ENCODE data around the gene TMPRSS11F. TPM values are rescaled to one million over a fixed set of nuclear protein-coding genes. Genes with fewer than 3 reads are reported as not detected.

TMPRSS11F gene
- polyA plus RNA-seq, 1 donor from 2014 or later = not detected

- Histone ChIP-seq H3K27ac (ENCODE audit: low read length) (no peak overlapping the region), H3K79me2 (replicated peaks; ENCODE audit: insufficient read depth, low read length) (no peaks in the 10 kb centered on the region), H3K9me2 (ENCODE audit: insufficient read depth, low read length) (no peaks in the 10 kb centered on the region), H3K36me3 (ENCODE audit: insufficient read depth, low read length) (no peaks in the 10 kb centered on the region), H3K27me3 (ENCODE audit: insufficient read depth, low read depth, low read length) (no peaks in the 10 kb centered on the region), H3K9ac (ENCODE audit: low read length) (no peak overlapping the region), H3K9me3 (ENCODE audit: low read length) (no peaks in the 10 kb centered on the region), H4K20me1 (ENCODE audit: insufficient read depth) (no peaks in the 10 kb centered on the region), H2AFZ (ENCODE audit: low read depth, low read length) (no peak overlapping the region), H3K4me2 (ENCODE audit: low read length) (no peak overlapping the region), H3K4me3 (ENCODE audit: low read length) (no peak overlapping the region), H3F3A (ENCODE audit: insufficient read depth, low read length, poor library complexity, severe bottlenecking) (no peaks in the 10 kb centered on the region)
- TF ChIP-seq, protein P1, sequence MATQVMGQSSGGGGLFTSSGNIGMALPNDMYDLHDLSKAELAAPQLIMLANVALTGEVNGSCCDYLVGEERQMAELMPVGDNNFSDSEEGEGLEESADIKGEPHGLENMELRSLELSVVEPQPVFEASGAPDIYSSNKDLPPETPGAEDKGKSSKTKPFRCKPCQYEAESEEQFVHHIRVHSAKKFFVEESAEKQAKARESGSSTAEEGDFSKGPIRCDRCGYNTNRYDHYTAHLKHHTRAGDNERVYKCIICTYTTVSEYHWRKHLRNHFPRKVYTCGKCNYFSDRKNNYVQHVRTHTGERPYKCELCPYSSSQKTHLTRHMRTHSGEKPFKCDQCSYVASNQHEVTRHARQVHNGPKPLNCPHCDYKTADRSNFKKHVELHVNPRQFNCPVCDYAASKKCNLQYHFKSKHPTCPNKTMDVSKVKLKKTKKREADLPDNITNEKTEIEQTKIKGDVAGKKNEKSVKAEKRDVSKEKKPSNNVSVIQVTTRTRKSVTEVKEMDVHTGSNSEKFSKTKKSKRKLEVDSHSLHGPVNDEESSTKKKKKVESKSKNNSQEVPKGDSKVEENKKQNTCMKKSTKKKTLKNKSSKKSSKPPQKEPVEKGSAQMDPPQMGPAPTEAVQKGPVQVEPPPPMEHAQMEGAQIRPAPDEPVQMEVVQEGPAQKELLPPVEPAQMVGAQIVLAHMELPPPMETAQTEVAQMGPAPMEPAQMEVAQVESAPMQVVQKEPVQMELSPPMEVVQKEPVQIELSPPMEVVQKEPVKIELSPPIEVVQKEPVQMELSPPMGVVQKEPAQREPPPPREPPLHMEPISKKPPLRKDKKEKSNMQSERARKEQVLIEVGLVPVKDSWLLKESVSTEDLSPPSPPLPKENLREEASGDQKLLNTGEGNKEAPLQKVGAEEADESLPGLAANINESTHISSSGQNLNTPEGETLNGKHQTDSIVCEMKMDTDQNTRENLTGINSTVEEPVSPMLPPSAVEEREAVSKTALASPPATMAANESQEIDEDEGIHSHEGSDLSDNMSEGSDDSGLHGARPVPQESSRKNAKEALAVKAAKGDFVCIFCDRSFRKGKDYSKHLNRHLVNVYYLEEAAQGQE (IDR thresholded peaks at IDR 0.05; ENCODE audit: borderline replicate concordance) = no peak
- TF ChIP-seq RAD21 (conservative IDR thresholded peaks at IDR 0.05) (no peak), MXI1 (conservative IDR thresholded peaks at IDR 0.05; ENCODE audit: poor library complexity, severe bottlenecking) (no peak), EZH2 (IDR thresholded peaks at IDR 0.05; ENCODE audit: borderline replicate concordance, insufficient read depth, low read length, poor library complexity, severe bottlenecking) (no peak), EP300 (conservative IDR thresholded peaks at IDR 0.05; ENCODE audit: poor library complexity, severe bottlenecking) (no peak)
Measured at GRCh38 chr4:68145261-68145660, 15.6 kb upstream of the TMPRSS11F start.

DNA sequence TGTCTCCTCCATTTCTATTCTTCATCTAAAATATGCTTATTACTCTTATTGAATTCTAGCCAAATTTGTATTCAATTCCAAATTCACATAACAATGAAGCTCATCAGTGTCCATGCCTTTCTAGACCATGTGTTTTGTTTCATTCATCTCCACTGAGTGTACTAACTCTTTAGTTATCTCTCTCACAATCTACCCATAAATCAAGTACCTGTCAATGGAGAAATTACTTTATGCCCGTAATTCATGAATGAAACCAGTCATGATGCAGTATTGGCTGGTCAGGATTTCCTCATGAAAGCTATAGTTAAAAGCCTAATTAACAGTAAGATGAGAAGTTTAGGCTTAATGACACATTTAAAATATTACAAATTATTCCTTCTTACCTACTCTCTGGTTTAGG is 12.2 kb upstream of the TMPRSS11F start:
- no peak overlapping the region for H3K4me3 ChIP-seq (ENCODE audit: low read length)
- H3K9ac ChIP-seq (ENCODE audit: low read length) = no peak overlapping the region
- H3K27me3 ChIP-seq (ENCODE audit: insufficient read depth, low read depth, low read length) = no peaks in the 10 kb centered on the region
- no peaks in the 10 kb centered on the region for H3F3A ChIP-seq (ENCODE audit: insufficient read depth, low read length, poor library complexity, severe bottlenecking)
- H3K27ac ChIP-seq (ENCODE audit: low read length) = no peak overlapping the region
- no peaks in the 10 kb centered on the region for H3K79me2 ChIP-seq (replicated peaks; ENCODE audit: insufficient read depth, low read length)
- H3K9me2 ChIP-seq (ENCODE audit: insufficient read depth, low read length) = no peaks in the 10 kb centered on the region
- H2AFZ ChIP-seq (ENCODE audit: low read depth, low read length) = no peak overlapping the region
- TF ChIP-seq, protein P2, sequence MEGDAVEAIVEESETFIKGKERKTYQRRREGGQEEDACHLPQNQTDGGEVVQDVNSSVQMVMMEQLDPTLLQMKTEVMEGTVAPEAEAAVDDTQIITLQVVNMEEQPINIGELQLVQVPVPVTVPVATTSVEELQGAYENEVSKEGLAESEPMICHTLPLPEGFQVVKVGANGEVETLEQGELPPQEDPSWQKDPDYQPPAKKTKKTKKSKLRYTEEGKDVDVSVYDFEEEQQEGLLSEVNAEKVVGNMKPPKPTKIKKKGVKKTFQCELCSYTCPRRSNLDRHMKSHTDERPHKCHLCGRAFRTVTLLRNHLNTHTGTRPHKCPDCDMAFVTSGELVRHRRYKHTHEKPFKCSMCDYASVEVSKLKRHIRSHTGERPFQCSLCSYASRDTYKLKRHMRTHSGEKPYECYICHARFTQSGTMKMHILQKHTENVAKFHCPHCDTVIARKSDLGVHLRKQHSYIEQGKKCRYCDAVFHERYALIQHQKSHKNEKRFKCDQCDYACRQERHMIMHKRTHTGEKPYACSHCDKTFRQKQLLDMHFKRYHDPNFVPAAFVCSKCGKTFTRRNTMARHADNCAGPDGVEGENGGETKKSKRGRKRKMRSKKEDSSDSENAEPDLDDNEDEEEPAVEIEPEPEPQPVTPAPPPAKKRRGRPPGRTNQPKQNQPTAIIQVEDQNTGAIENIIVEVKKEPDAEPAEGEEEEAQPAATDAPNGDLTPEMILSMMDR (IDR thresholded peaks at IDR 0.05; ENCODE audit: poor library complexity, severe bottlenecking) = no peak
- TF ChIP-seq POLR2AphosphoS5 (IDR thresholded peaks at IDR 0.05) (no peak), MXI1 (conservative IDR thresholded peaks at IDR 0.05; ENCODE audit: poor library complexity, severe bottlenecking) (no peak), EZH2 (IDR thresholded peaks at IDR 0.05; ENCODE audit: borderline replicate concordance, insufficient read depth, low read length, poor library complexity, severe bottlenecking) (no peak), TAF1 (IDR thresholded peaks at IDR 0.05; ENCODE audit: low read depth) (no peak), RAD21 (conservative IDR thresholded peaks at IDR 0.05) (no peak), SMC3 (conservative IDR thresholded peaks at IDR 0.05; ENCODE audit: poor library complexity) (no peak), EP300 (conservative IDR thresholded peaks at IDR 0.05; ENCODE audit: poor library complexity, severe bottlenecking) (no peak)
- TF ChIP-seq, protein P1 (IDR thresholded peaks at IDR 0.05; ENCODE audit: borderline replicate concordance) = no peak
- no peak overlapping the region for H3K4me2 ChIP-seq (ENCODE audit: low read length)
- H3K36me3 ChIP-seq (ENCODE audit: insufficient read depth, low read length) = no peaks in the 10 kb centered on the region
- H4K20me1 ChIP-seq (ENCODE audit: insufficient read depth) = no peaks in the 10 kb centered on the region
- H3K9me3 ChIP-seq (ENCODE audit: low read length) = no peaks in the 10 kb centered on the region

Data from neural cell (in vitro differentiated cells).